Neural progenitor cell (in vitro differentiated cells): ENCODE results near the gene RALB.

Source experiments
- EZH2 ChIP-seq: fragments of 200-600 bp; sonication (generic); IDR thresholded peaks from 2 replicates; pipeline ENCODE4 v1.6.1; 2017; ENCODE audit warnings: antibody characterized with exemption, mild to moderate bottlenecking, moderate library complexity
- EZH2phosphoT487 ChIP-seq: fragments of 200-600 bp; sonication (generic); IDR thresholded peaks from 2 replicates; pipeline ENCODE4 v1.6.1; 2017; ENCODE audit warnings: antibody characterized with exemption
- TF ChIP-seq, protein P1 (sequence below): fragments of 200-600 bp; sonication (generic); IDR thresholded peaks from 2 replicates; pipeline ENCODE4 v1.5.1; 2017; ENCODE audit warnings: antibody characterized with exemption, mild to moderate bottlenecking

DNA sequence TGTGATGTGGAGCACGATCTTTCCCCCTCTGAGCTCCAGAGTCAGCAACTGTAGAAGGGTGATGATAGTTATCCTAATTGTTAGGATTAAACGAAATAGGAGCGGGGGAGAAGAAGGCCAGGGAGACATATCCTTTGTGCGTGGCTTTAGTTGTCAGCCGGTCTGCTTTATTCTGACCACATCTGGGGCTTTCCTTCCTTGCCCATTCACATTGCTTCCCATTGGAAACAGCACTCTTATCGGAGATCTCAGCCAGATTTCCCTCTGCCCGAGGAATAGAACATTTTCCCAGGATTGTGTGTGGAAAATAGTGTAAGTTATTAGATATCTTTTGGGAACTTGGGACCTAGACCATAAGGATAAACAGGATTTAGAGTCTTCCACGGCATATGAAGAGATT, 1.5 kb downstream of the RALB start:
- TF ChIP-seq, protein P1, sequence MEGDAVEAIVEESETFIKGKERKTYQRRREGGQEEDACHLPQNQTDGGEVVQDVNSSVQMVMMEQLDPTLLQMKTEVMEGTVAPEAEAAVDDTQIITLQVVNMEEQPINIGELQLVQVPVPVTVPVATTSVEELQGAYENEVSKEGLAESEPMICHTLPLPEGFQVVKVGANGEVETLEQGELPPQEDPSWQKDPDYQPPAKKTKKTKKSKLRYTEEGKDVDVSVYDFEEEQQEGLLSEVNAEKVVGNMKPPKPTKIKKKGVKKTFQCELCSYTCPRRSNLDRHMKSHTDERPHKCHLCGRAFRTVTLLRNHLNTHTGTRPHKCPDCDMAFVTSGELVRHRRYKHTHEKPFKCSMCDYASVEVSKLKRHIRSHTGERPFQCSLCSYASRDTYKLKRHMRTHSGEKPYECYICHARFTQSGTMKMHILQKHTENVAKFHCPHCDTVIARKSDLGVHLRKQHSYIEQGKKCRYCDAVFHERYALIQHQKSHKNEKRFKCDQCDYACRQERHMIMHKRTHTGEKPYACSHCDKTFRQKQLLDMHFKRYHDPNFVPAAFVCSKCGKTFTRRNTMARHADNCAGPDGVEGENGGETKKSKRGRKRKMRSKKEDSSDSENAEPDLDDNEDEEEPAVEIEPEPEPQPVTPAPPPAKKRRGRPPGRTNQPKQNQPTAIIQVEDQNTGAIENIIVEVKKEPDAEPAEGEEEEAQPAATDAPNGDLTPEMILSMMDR: no peak
- TF ChIP-seq EZH2 (no peak), EZH2phosphoT487 (no peak)
